ENCODE measurements around the gene GRK3. TPM values are rescaled to one million over a fixed set of nuclear protein-coding genes. Genes with fewer than 3 reads are reported as not detected.

The GRK3 gene
- total RNA-seq, 1 donor from 2014 or later, result 12.4 TPM

GRCh38 chr22:25714739-25715138 lies 150.3 kb downstream of the GRK3 start:
- Mint-ChIP-seq H3K36me3 (ENCODE audit: unreplicated experiment) (no peaks in the 10 kb centered on the region), H3K27ac (ENCODE audit: unreplicated experiment) (no peak overlapping the region), H3K4me1 (ENCODE audit: low read depth, unreplicated experiment) (no peaks in the 10 kb centered on the region)

GRCh38 chr22:25716637-25717036 lies 152.2 kb downstream of the GRK3 start:
- Mint-ChIP-seq H3K27ac (ENCODE audit: unreplicated experiment) (no peak overlapping the region), H3K9me3 (ENCODE audit: unreplicated experiment) (no peaks in the 10 kb centered on the region), H3K4me3 (ENCODE audit: unreplicated experiment) (no peak overlapping the region), H3K36me3 (ENCODE audit: unreplicated experiment) (no peaks in the 10 kb centered on the region), H3K4me1 (ENCODE audit: low read depth, unreplicated experiment) (no peaks in the 10 kb centered on the region), H3K27me3 (ENCODE audit: unreplicated experiment) (no peaks in the 10 kb centered on the region)
- DNase-seq, result no peak
- TF ChIP-seq CTCF (IDR thresholded peaks at IDR 0.05; ENCODE audit: partially characterized antibody, unreplicated experiment), result no peak

More at GRCh38 chr22:25714739-25715138, 150.3 kb downstream of the GRK3 start:
- no peak for TF ChIP-seq CTCF (IDR thresholded peaks at IDR 0.05; ENCODE audit: partially characterized antibody, unreplicated experiment)
- no peaks in the 10 kb centered on the region for H3K9me3 Mint-ChIP-seq (ENCODE audit: unreplicated experiment)
- no peak for DNase-seq
- H3K27me3 Mint-ChIP-seq (ENCODE audit: unreplicated experiment), result no peaks in the 10 kb centered on the region
- no peak overlapping the region for H3K4me3 Mint-ChIP-seq (ENCODE audit: unreplicated experiment)

GRCh38 chr22:25718135-25718840 lies 153.8 kb downstream of the GRK3 start:
- Mint-ChIP-seq H3K9me3 (ENCODE audit: unreplicated experiment) (no peaks in the 10 kb centered on the region), H3K27me3 (ENCODE audit: unreplicated experiment) (no peaks in the 10 kb centered on the region), H3K27ac (ENCODE audit: unreplicated experiment) (no peak overlapping the region), H3K4me1 (ENCODE audit: low read depth, unreplicated experiment) (no peaks in the 10 kb centered on the region), H3K36me3 (ENCODE audit: unreplicated experiment) (no peaks in the 10 kb centered on the region), H3K4me3 (ENCODE audit: unreplicated experiment) (no peak overlapping the region)
- DNase-seq, result no peak
- TF ChIP-seq CTCF (IDR thresholded peaks at IDR 0.05; ENCODE audit: partially characterized antibody, unreplicated experiment), result no peak

GRCh38 chr22:25722223-25722622 lies 157.7 kb downstream of the GRK3 start:
- TF ChIP-seq CTCF (IDR thresholded peaks at IDR 0.05; ENCODE audit: partially characterized antibody, unreplicated experiment), result no peak
- Mint-ChIP-seq H3K27me3 (ENCODE audit: unreplicated experiment) (no peaks in the 10 kb centered on the region), H3K4me1 (ENCODE audit: low read depth, unreplicated experiment) (no peaks in the 10 kb centered on the region), H3K36me3 (ENCODE audit: unreplicated experiment) (no peaks in the 10 kb centered on the region), H3K27ac (ENCODE audit: unreplicated experiment) (no peak overlapping the region), H3K9me3 (ENCODE audit: unreplicated experiment) (no peaks in the 10 kb centered on the region), H3K4me3 (ENCODE audit: unreplicated experiment) (no peak overlapping the region)
- no peak for DNase-seq

GRCh38 chr22:25722626-25723025 lies 158.2 kb downstream of the GRK3 start:
- Mint-ChIP-seq H3K4me1 (ENCODE audit: low read depth, unreplicated experiment) (no peaks in the 10 kb centered on the region), H3K27me3 (ENCODE audit: unreplicated experiment) (no peaks in the 10 kb centered on the region), H3K36me3 (ENCODE audit: unreplicated experiment) (no peaks in the 10 kb centered on the region), H3K27ac (ENCODE audit: unreplicated experiment) (no peak overlapping the region), H3K4me3 (ENCODE audit: unreplicated experiment) (no peak overlapping the region), H3K9me3 (ENCODE audit: unreplicated experiment) (no peaks in the 10 kb centered on the region)
- no peak for TF ChIP-seq CTCF (IDR thresholded peaks at IDR 0.05; ENCODE audit: partially characterized antibody, unreplicated experiment)
- DNase-seq, result no peak
